B cell (primary cell): ENCODE data around the gene GATA3. TPM values are rescaled to one million over a fixed set of nuclear protein-coding genes. Genes with fewer than 3 reads are reported as not detected.
"Not testable (repeated sequence)": the region's sequence is repeated elsewhere in the genome, so short reads cannot be mapped to it uniquely, and the experiment has no call there.

Experiments
- ATAC-seq: fragments of 200-7000 bp; cut with Tn5 transposase; one replicate; pipeline ENCODE4 v1.10.0; 2021; ENCODE audit warnings: low read depth, mild to moderate bottlenecking, moderate number of reproducible peaks, moderate library complexity
- CTCF ChIA-PET: fragments of 350-600 bp; sonication (Branson Sonifier 250); formaldehyde crosslinking; loops from one replicate; lab custom pipeline; 2021; ENCODE audit warnings: antibody characterized with exemption, inconsistent platforms; lab: Charles Lee
- POLR2A ChIA-PET: fragments of 350-600 bp; sonication (Branson Sonifier 250); formaldehyde crosslinking; loops from one replicate; lab custom pipeline; 2021; ENCODE audit warnings: antibody characterized with exemption; lab: Charles Lee
- DNase-seq: peaks from one replicate; pipeline ENCODE4 v3.0.0; 2013
- H2AFZ ChIP-seq: 2 replicates; pipeline ENCODE4 v1.6.1; 2012; ENCODE audit warnings: mild to moderate bottlenecking, low read depth, low read length; ENCODE audit not compliant: insufficient read depth, poor library complexity, severe bottlenecking
- H3K27ac ChIP-seq, 2 donors: 1 replicate in 1 of 2; 2 replicates in 1 of 2; pipeline ENCODE4 v1.5.1; 2012 to 2013; ENCODE audit warnings: low read length in 2 of 2, mild to moderate bottlenecking in 2 of 2, moderate library complexity in 1 of 2
- H3K27me3 ChIP-seq, 4 experiments: fragments of 200-600 bp in 1 of 4; sonication (generic) in 1 of 4; replicated peaks in 1 of 4; 1 replicate in 2 of 4; 2 replicates in 2 of 4; pipeline versions ENCODE4 v1.6.1 to v1.7.0; 2013 to 2016; ENCODE audit warnings: low read length in 3 of 4, mild to moderate bottlenecking in 2 of 4, mixed read lengths in 1 of 4, moderate library complexity in 1 of 4; ENCODE audit not compliant: insufficient read depth in 4 of 4, control insufficient read depth in 3 of 4; ENCODE audit errors: control extremely low read depth in 1 of 4
- H3K36me3 ChIP-seq, 2 experiments: replicated peaks in 1 of 2; 1 replicate in 1 of 2; 2 replicates in 1 of 2; pipeline versions ENCODE4 v1.6.1 to v1.7.1; 2013; ENCODE audit warnings: low read length in 1 of 2; ENCODE audit not compliant: insufficient read depth in 2 of 2, control insufficient read depth in 1 of 2; ENCODE audit errors: control extremely low read depth in 1 of 2, extremely low read depth in 1 of 2
- H3K4me1 ChIP-seq, 2 donors: fragments of 200-600 bp in 1 of 2; sonication (generic) in 1 of 2; 1 replicate in 1 of 2; 2 replicates in 1 of 2; pipeline versions ENCODE4 v1.5.1 to v1.6.1; 2013 to 2017; ENCODE audit warnings: low read length in 2 of 2; ENCODE audit not compliant: control insufficient read depth in 2 of 2, insufficient read depth in 2 of 2
- H3K4me2 ChIP-seq: replicated peaks from 2 replicates; pipeline ENCODE3; 2012; ENCODE audit warnings: mild to moderate bottlenecking, low read depth, low read length; ENCODE audit not compliant: poor library complexity, severe bottlenecking
- H3K4me3 ChIP-seq, 5 experiments: fragments of 200-600 bp in 1 of 5; sonication (generic) in 1 of 5; 1 replicate in 3 of 5; 2 replicates in 2 of 5; pipeline versions ENCODE4 v1.5.1 to v1.7.0; 2011 to 2016; ENCODE audit warnings: low read length in 4 of 5, mild to moderate bottlenecking in 4 of 5, low read depth in 2 of 5, control low read depth in 1 of 5, moderate library complexity in 1 of 5; ENCODE audit not compliant: insufficient read depth in 1 of 5; ENCODE audit errors: control extremely low read depth in 1 of 5, extremely low read depth in 1 of 5
- H3K79me2 ChIP-seq: fragments of 200-600 bp; sonication (generic); one replicate; pipeline ENCODE4 v1.6.0; 2016; ENCODE audit warnings: low read length; ENCODE audit not compliant: control insufficient read depth, insufficient read depth
- H3K9ac ChIP-seq: fragments of 200-600 bp; sonication (generic); 2 replicates; pipeline ENCODE4 v1.6.1; 2017; ENCODE audit warnings: mild to moderate bottlenecking, low read length, moderate library complexity
- H3K9me3 ChIP-seq, 3 donors: one replicate each; pipeline versions ENCODE4 v1.6.1 to v1.7.1; 2013; ENCODE audit warnings: low read length in 2 of 3; ENCODE audit not compliant: control insufficient read depth in 2 of 3, insufficient read depth in 1 of 3; ENCODE audit errors: control extremely low read depth in 1 of 3
- H4K20me1 ChIP-seq: 2 replicates; pipeline ENCODE4 v1.6.0; 2012; ENCODE audit warnings: mild to moderate bottlenecking, low read length; ENCODE audit not compliant: insufficient read depth, control insufficient read depth, poor library complexity, severe bottlenecking
- H3K27ac Mint-ChIP-seq: one replicate; pipeline ENCODE4 v1.8.0; 2021; ENCODE audit warnings: mixed read lengths
- H3K27me3 Mint-ChIP-seq: one replicate; pipeline ENCODE4 v1.8.0; 2021; ENCODE audit warnings: mixed read lengths
- H3K4me1 Mint-ChIP-seq: one replicate; pipeline ENCODE4 v1.8.0; 2021; ENCODE audit warnings: mixed read lengths
- H3K4me3 Mint-ChIP-seq: one replicate; pipeline ENCODE4 v1.8.0; 2021; ENCODE audit warnings: mixed read lengths
- H3K9me3 Mint-ChIP-seq: one replicate; pipeline ENCODE4 v1.8.0; 2022; ENCODE audit warnings: mixed read lengths; ENCODE audit not compliant: insufficient read depth
- EZH2 ChIP-seq: IDR thresholded peaks from 2 replicates; pipeline ENCODE4 v1.6.1; 2012; ENCODE audit warnings: borderline replicate concordance, low read depth, mild to moderate bottlenecking, moderate library complexity, low read length; ENCODE audit not compliant: insufficient read depth, poor library complexity, severe bottlenecking
- WGBS: methylation state at CpG from one replicate; pipeline ENCODE4 v1.1.5; 2013; ENCODE audit warnings: missing lambda C conversion rate; ENCODE audit not compliant: insufficient coverage; 5-methylcytosine and 5-hydroxymethylcytosine counted together
- intact Hi-C: fragments of 100-400 bp; cut with micrococcal nuclease; formaldehyde crosslinking; loops from one replicate; pipeline ENCODE4 v1.10.0; 2022
- polyA plus RNA-seq: library from polyadenylated mRNA; depleted of rRNA; stranded (reverse); fragments of >200 nt; gene quantifications from 2 replicates; pipeline ENCODE4 v1.2.3, GENCODE V29; 2012
- total RNA-seq, 2 donors: library from RNA; stranded (reverse); fragments of 120-200 nt in 1 of 2; gene quantifications; 1 replicate in 1 of 2; 2 replicates in 1 of 2; pipeline versions ENCODE4 v1.2.3 to v1.2.4, GENCODE V29; 2013 to 2022
- TF ChIP-seq, protein P1 (sequence below): fragments of 200-600 bp; IDR thresholded peaks from one replicate; pipeline ENCODE4 v1.8.0; 2022; ENCODE audit warnings: antibody characterized with exemption, mild to moderate bottlenecking

GATA3 gene
- total and polyA plus RNA-seq, 2 donors (not counting 1 experiment from before 2014, with no cell fraction given) = 0.60 to 0.94 TPM

GRCh38 chr10:8026349-8027259 is 27.9 kb upstream of the GATA3 start:
- 66% methylated on average over 7 of the region's 17 CpGs for WGBS
- ATAC-seq (no peak), DNase-seq (no peak)
- Mint-ChIP-seq H3K4me1 (peaks cover 4% of the 10 kb centered on the region), H3K4me3 (peak overlapping the region; percentile 54), H3K27me3 (peaks cover 41% of the 10 kb centered on the region), H3K9me3 (no peaks in the 10 kb centered on the region), H3K27ac (no peak overlapping the region)
- peak overlapping the region in 1 of 5 experiments; percentile 24 for H3K4me3 ChIP-seq
- H3K9me3 ChIP-seq = no peaks in the 10 kb centered on the region
- H3K36me3 ChIP-seq = no peaks in the 10 kb centered on the region
- ChIA-PET POLR2A (no interaction called here), CTCF (no interaction called here)
- H4K20me1 ChIP-seq = no peaks in the 10 kb centered on the region
- TF ChIP-seq EZH2 = no peak
- TF ChIP-seq, protein P1, sequence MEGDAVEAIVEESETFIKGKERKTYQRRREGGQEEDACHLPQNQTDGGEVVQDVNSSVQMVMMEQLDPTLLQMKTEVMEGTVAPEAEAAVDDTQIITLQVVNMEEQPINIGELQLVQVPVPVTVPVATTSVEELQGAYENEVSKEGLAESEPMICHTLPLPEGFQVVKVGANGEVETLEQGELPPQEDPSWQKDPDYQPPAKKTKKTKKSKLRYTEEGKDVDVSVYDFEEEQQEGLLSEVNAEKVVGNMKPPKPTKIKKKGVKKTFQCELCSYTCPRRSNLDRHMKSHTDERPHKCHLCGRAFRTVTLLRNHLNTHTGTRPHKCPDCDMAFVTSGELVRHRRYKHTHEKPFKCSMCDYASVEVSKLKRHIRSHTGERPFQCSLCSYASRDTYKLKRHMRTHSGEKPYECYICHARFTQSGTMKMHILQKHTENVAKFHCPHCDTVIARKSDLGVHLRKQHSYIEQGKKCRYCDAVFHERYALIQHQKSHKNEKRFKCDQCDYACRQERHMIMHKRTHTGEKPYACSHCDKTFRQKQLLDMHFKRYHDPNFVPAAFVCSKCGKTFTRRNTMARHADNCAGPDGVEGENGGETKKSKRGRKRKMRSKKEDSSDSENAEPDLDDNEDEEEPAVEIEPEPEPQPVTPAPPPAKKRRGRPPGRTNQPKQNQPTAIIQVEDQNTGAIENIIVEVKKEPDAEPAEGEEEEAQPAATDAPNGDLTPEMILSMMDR = no peak
- intact Hi-C loops = no loop called here
- no peaks in the 10 kb centered on the region for H3K4me1 ChIP-seq
- peaks cover 0 to 20% (median 6%) of the 10 kb centered on the region in 4 experiments for H3K27me3 ChIP-seq
- H3K9ac ChIP-seq = no peak overlapping the region
- no peaks in the 10 kb centered on the region for H3K79me2 ChIP-seq
- H2AFZ ChIP-seq = no peak overlapping the region
- peak overlapping the region; percentile 18 for H3K4me2 ChIP-seq
- no peak overlapping the region for H3K27ac ChIP-seq

DNA sequence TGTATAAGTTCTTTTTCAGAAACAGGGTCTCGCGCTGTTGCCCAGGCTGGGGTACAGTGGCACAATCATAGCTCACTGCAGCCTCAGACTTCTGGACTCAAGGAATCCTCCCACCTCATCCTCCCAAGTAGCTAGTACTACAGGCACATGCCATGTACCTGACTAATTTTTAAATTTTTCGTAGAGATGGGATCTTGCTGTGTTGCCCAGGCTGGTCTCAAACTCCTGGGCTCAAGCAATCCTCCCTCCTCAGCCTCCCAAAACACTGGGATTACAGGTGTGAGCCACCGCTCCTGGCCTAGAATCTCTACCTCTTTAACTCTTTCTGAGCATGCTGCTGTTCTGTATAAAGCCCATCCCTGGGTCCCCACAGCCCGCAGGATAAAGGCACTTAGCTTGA is 23.3 kb upstream of the GATA3 start:
- 97% methylated on average over 3 of the region's 5 CpGs for WGBS
- H2AFZ ChIP-seq, H3K4me1 Mint-ChIP-seq, H4K20me1 ChIP-seq, H3K9ac ChIP-seq, H3K36me3 ChIP-seq, intact Hi-C loops, CTCF ChIA-PET, DNase-seq, POLR2A ChIA-PET, H3K27ac ChIP-seq, ATAC-seq, H3K4me3 ChIP-seq, H3K27ac Mint-ChIP-seq, H3K9me3 Mint-ChIP-seq, H3K79me2 ChIP-seq, H3K4me3 Mint-ChIP-seq, H3K4me2 ChIP-seq: not testable (repeated sequence)
- Histone ChIP-seq H3K9me3 (peaks cover 0 to 23% (median 2%) of the 10 kb centered on the region in 3 donors), H3K4me1 (peaks cover 19 to 22% of the 10 kb centered on the region in 2 donors), H3K27me3 (peaks cover 0 to 59% (median 33%) of the 10 kb centered on the region in 4 experiments)
- H3K27me3 Mint-ChIP-seq = peaks cover 50% of the 10 kb centered on the region
